Measurements from ENCODE around the gene USP15.

Gene USP15

GRCh38 chr12:62263966-62264365 lies 3.8 kb downstream of the USP15 start:
- Mint-ChIP-seq H3K36me3 (ENCODE audit: low read depth) (peaks cover 55% of the 10 kb centered on the region), H3K4me1 (ENCODE audit: low read depth) (peaks cover 66% of the 10 kb centered on the region), H3K27me3 (no peaks in the 10 kb centered on the region), H3K4me3 (peak overlapping the region; percentile 97), H3K9me3 (no peaks in the 10 kb centered on the region), H3K27ac (peak overlapping the region; percentile 89)
- no peak for DNase-seq

DNA sequence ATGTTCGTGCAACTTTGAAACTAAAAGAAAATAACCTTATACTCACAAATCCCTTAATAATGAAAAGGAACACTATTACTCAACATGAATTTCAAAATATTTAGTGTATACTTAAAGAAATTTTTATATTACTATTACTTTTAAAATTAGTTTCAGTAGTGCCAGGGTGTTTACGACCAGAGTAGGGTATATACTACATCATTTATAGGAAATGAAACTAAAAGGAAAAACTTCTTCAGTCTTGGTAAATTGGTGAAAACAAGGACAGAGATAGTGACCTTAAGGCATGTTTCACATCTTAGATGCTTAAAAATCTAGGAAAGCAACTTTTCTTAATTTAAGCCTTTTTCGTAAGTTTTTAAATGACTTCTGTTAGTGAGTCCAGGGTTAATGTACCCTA lies 4.5 kb downstream of the USP15 start:
- peak overlapping the region; percentile 97 for H3K4me3 Mint-ChIP-seq
- H3K9me3 Mint-ChIP-seq, result no peaks in the 10 kb centered on the region
- no peak for DNase-seq
- no peaks in the 10 kb centered on the region for H3K27me3 Mint-ChIP-seq
- peaks cover 53% of the 10 kb centered on the region for H3K36me3 Mint-ChIP-seq (ENCODE audit: low read depth)
- peaks cover 71% of the 10 kb centered on the region for H3K4me1 Mint-ChIP-seq (ENCODE audit: low read depth)
- peak overlapping the region; percentile 89 for H3K27ac Mint-ChIP-seq

DNA sequence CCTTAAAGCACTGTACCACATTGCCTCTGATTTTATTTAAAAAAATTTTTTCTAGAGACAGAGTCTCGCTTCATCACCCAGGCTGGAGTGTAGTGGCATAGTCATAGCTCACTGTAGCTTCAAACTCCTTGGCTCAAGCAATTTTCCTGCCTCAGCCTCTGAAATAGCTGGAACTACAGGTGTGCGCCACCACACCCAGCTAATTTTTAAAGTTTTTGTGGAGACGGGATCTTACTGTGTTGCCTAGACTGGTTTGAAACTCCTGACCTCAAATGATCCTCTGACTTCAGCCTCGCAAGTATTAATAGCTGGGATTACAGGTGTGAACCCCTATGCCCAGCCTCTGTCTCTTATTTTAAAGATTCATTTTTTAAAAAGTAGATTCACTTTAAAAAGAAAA lies 5.3 kb downstream of the USP15 start:
- H3K27ac Mint-ChIP-seq, result peak overlapping the region; percentile 89
- no peaks in the 10 kb centered on the region for H3K9me3 Mint-ChIP-seq

DNA sequence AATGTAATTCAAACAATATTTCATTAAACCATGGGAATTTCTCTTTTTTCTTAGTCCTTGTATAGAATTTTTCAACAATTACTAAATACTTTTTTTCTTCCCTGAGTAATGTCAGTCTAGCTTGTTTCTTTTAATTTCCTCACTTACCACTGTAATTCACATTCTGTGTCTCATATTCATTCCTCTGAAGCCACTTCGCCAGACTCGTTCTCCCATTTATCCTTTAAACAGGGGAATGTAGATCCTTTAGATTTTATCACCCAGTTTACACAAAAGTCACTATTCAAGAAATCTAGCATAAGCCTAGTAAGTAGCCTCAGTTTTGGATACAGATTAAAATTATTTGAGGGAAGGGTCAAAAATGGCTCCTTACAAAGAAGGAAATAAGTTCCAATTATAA lies 6.8 kb downstream of the USP15 start:
- no peak overlapping the region for H3K4me3 Mint-ChIP-seq
- H3K27me3 Mint-ChIP-seq, result no peaks in the 10 kb centered on the region
- H3K9me3 Mint-ChIP-seq, result no peaks in the 10 kb centered on the region
- DNase-seq, result no peak
- H3K36me3 Mint-ChIP-seq (ENCODE audit: low read depth), result peaks cover 50% of the 10 kb centered on the region
- peaks cover 87% of the 10 kb centered on the region for H3K4me1 Mint-ChIP-seq (ENCODE audit: low read depth)
- peak overlapping the region; percentile 48 for H3K27ac Mint-ChIP-seq

More for the DNA sequence above, 5.3 kb downstream of the USP15 start:
- peaks cover 79% of the 10 kb centered on the region for H3K4me1 Mint-ChIP-seq (ENCODE audit: low read depth)
- peak overlapping the region; percentile 27 for H3K4me3 Mint-ChIP-seq
- no peak for DNase-seq
- H3K27me3 Mint-ChIP-seq, result no peaks in the 10 kb centered on the region
- H3K36me3 Mint-ChIP-seq (ENCODE audit: low read depth), result peaks cover 53% of the 10 kb centered on the region

GRCh38 chr12:62267480-62267879 lies 7.3 kb downstream of the USP15 start:
- Mint-ChIP-seq H3K4me3 (no peak overlapping the region), H3K36me3 (ENCODE audit: low read depth) (peaks cover 49% of the 10 kb centered on the region), H3K27ac (peak overlapping the region; percentile 19), H3K9me3 (no peaks in the 10 kb centered on the region), H3K4me1 (ENCODE audit: low read depth) (peaks cover 87% of the 10 kb centered on the region), H3K27me3 (no peaks in the 10 kb centered on the region)
- no peak for DNase-seq

DNA sequence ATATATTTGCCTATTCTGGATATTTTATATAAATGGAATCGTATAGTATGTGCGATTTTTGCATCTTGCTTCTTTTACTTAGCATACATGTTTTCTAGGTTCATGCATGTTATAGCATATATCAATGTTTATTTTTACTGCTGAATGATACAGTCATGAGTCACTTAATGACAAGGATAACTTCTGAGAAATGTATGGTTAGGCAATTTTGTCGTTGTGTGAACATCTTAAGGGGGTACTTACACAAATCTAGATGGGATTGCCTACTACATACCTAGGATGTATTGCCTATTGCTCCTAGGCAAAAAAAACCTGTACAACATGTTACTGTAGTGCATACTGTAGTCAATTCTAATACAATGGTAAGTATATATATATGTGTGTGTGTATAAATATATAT lies 8.8 kb downstream of the USP15 start:
- H3K4me3 Mint-ChIP-seq, result peak overlapping the region; percentile 33
- peaks cover 38% of the 10 kb centered on the region for H3K36me3 Mint-ChIP-seq (ENCODE audit: low read depth)
- peaks cover 86% of the 10 kb centered on the region for H3K4me1 Mint-ChIP-seq (ENCODE audit: low read depth)
- no peaks in the 10 kb centered on the region for H3K9me3 Mint-ChIP-seq
- H3K27ac Mint-ChIP-seq, result peak overlapping the region; percentile 82
- no peaks in the 10 kb centered on the region for H3K27me3 Mint-ChIP-seq
- DNase-seq, result no peak

GRCh38 chr12:62269464-62270228 lies 9.4 kb downstream of the USP15 start:
- H3K4me1 Mint-ChIP-seq (ENCODE audit: low read depth), result peaks cover 85% of the 10 kb centered on the region
- H3K27me3 Mint-ChIP-seq, result no peaks in the 10 kb centered on the region
- peaks cover 36% of the 10 kb centered on the region for H3K36me3 Mint-ChIP-seq (ENCODE audit: low read depth)
- H3K4me3 Mint-ChIP-seq, result no peak overlapping the region
- no peak for DNase-seq
- H3K9me3 Mint-ChIP-seq, result no peaks in the 10 kb centered on the region
- peak overlapping the region; percentile 30 for H3K27ac Mint-ChIP-seq

DNA sequence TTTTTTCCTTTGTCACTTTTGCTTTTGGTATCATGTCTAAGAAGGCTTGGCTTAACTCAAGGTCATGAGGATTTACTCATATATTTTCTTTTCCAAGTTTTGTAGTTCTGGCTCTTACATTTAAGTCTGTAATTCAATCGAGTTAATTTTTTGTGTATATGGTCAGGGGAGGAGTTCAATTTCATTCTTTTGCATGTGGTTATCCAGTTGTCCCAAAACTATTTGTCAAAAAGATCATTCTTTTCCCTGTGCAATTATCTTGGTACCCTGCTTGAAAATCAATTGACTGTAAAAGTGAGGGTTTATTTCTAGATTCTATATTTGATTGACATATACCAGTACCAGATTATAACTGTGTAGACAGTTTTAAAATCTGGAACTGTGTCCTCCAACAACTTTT lies 10.2 kb downstream of the USP15 start:
- Mint-ChIP-seq H3K27ac (peak overlapping the region; percentile 30), H3K4me1 (ENCODE audit: low read depth) (peaks cover 85% of the 10 kb centered on the region), H3K9me3 (no peaks in the 10 kb centered on the region), H3K27me3 (no peaks in the 10 kb centered on the region), H3K36me3 (ENCODE audit: low read depth) (peaks cover 33% of the 10 kb centered on the region), H3K4me3 (peak overlapping the region; percentile 3)
- DNase-seq, result no peak

- Mint-ChIP-seq H3K36me3 (ENCODE audit: low read depth) (peaks cover 36% of the 10 kb centered on the region), H3K27ac (peak overlapping the region; percentile 30), H3K9me3 (no peaks in the 10 kb centered on the region), H3K27me3 (no peaks in the 10 kb centered on the region), H3K4me3 (no peak overlapping the region), H3K4me1 (ENCODE audit: low read depth) (peaks cover 86% of the 10 kb centered on the region)
- DNase-seq, result no peak
These were observed 10.7 kb downstream of the USP15 start for GRCh38 chr12:62270872-62271271.

DNA sequence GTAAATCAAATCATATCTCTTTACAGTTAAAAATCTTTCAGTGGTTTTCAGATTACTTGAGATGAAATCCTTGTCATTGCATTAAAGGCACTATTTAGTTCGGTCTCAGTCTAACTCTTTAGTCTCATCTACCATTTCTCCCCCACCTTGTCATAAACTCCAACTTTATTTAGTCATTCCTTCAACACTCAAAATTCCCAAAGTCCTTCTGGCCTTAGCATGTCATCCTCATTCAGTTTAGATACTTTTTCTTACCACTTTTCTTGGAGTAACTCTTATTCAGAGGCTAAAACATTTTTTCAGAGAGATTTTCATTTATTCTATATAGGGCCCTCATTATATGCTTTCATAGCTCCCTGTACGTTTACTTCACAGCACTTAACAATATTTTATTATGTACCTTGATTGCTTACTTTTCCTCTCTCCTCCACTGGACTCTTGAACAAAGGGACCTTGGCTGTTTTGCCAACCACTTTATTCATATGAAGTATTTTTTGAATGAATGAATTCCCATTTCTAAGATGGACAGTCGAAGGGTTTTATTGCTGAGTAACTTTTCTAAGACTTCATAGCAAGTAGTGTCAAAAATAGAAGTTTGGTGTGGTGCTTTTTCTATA lies 12.8 kb downstream of the USP15 start:
- DNase-seq, result no peak
- Mint-ChIP-seq H3K4me3 (no peak overlapping the region), H3K9me3 (no peaks in the 10 kb centered on the region), H3K4me1 (ENCODE audit: low read depth) (peaks cover 85% of the 10 kb centered on the region), H3K27ac (peak overlapping the region; percentile 6), H3K27me3 (no peaks in the 10 kb centered on the region), H3K36me3 (ENCODE audit: low read depth) (peaks cover 45% of the 10 kb centered on the region)

DNA sequence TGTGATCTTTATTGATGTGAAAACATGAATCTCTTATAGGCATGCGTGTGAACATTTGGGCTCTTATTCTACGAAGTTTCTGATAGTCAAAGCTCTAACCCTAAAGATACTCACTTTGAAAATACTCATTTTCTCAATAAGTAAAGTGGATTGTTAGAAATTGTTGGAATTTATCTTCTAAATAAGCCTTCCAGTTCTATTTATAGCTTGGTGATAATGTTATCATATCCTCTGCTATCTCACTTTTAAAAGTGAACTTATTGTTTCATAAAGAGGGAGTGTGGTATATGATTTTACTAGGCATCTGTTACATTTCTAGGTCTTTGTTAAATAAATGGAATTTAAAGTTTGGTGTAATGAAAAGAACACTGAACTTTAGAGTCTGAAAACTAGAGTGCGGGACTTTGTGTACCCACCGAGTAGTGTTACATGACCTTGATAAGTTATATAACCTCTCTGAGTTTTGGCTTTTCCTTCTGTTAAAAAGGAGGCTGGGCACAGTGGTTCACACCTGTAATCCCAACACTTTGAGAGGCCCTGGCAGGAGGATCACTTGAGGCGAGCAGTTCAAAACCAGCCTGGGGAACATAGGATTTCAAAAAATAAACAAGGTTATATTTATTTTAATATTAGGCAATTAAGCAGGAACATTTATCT lies 13.6 kb downstream of the USP15 start:
- no peak overlapping the region for H3K4me3 Mint-ChIP-seq
- H3K4me1 Mint-ChIP-seq (ENCODE audit: low read depth), result peaks cover 82% of the 10 kb centered on the region
- DNase-seq, result no peak
- H3K9me3 Mint-ChIP-seq, result peaks cover under 1% of the 10 kb centered on the region
- peak overlapping the region; percentile 72 for H3K27ac Mint-ChIP-seq
- peaks cover 45% of the 10 kb centered on the region for H3K36me3 Mint-ChIP-seq (ENCODE audit: low read depth)
- H3K27me3 Mint-ChIP-seq, result no peaks in the 10 kb centered on the region

GRCh38 chr12:62278022-62278421 lies 17.8 kb downstream of the USP15 start:
- H3K36me3 Mint-ChIP-seq (ENCODE audit: low read depth), result peaks cover 54% of the 10 kb centered on the region
- H3K9me3 Mint-ChIP-seq, result peaks cover 8% of the 10 kb centered on the region

DNA sequence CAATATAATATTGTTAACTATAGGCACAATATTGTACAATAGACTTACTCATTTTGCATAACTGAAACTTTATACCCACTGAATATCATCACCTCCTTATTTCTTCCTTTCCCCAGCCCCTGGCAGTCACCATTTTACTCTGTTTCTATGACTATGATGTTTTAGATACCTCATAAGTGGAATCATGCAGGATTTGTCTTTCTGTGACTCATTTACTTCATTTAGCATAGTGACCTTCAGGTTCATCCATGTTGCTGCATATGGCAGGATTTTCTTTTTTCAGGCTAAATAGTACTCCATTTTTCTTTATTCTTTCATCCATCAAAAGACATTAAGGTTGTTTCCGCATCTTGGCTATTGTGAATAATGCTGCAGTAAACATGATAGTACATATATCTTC lies 18.9 kb downstream of the USP15 start:
- Mint-ChIP-seq H3K27me3 (no peaks in the 10 kb centered on the region), H3K36me3 (ENCODE audit: low read depth) (peaks cover 56% of the 10 kb centered on the region), H3K27ac (peak overlapping the region; percentile 23), H3K4me3 (no peak overlapping the region), H3K4me1 (ENCODE audit: low read depth) (peaks cover 86% of the 10 kb centered on the region), H3K9me3 (peaks cover 8% of the 10 kb centered on the region)
- no peak for DNase-seq

More at GRCh38 chr12:62278022-62278421, 17.8 kb downstream of the USP15 start:
- H3K4me3 Mint-ChIP-seq, result no peak overlapping the region
- H3K4me1 Mint-ChIP-seq (ENCODE audit: low read depth), result peaks cover 86% of the 10 kb centered on the region
- no peak overlapping the region for H3K27ac Mint-ChIP-seq
- H3K27me3 Mint-ChIP-seq, result no peaks in the 10 kb centered on the region
- no peak for DNase-seq

DNA sequence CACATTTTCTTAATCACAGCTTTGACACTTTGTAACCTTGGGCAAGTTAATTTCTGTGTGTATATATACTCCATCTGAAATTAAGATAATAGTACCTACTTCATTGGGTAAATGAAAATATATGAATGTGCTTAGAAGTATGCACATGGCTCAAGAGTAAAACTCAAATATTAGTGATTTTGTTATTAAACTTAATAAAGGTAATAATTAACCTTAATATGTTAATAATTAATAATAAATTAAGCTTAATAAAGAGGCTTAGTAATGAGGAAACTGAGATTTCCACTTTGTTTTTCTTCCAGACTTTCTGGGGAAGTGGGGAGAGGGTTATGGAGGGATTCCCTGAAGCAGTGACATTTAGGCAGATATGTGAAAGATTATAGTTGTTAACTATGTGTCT lies 19.8 kb downstream of the USP15 start:
- Mint-ChIP-seq H3K4me1 (ENCODE audit: low read depth) (peaks cover 85% of the 10 kb centered on the region), H3K27ac (peak overlapping the region; percentile 55), H3K36me3 (ENCODE audit: low read depth) (peaks cover 58% of the 10 kb centered on the region), H3K4me3 (no peak overlapping the region), H3K9me3 (peaks cover 8% of the 10 kb centered on the region), H3K27me3 (no peaks in the 10 kb centered on the region)
- no peak for DNase-seq

Data from activated T-cell treated with anti-CD3 and anti-CD28 coated beads, Interleukin-2, amount 50 U/mL, for 24 hours (primary cell).